T-helper 1 cell treated with Interleukin-12 subunit alpha and Interleukin-12 subunit beta and Interleukin-4 antibody, amounts not matched to agents 30 ng/mL and 1 ng/mL, for 36 hours (primary cell): Measurements from ENCODE around the gene CLNK. TPM values are rescaled to one million over a fixed set of nuclear protein-coding genes. Genes with fewer than 3 reads are reported as not detected.
"Not testable (repeated sequence)": the region's sequence is repeated elsewhere in the genome, so short reads cannot be mapped to it uniquely, and the experiment has no call there.

ENCODE experiments used
- intact Hi-C: fragments of 100-400 bp; cut with micrococcal nuclease; formaldehyde crosslinking; loops from one replicate; pipeline ENCODE4 v1.15.1; 2024
- total RNA-seq: library from RNA; stranded (reverse); gene quantifications from 2 replicates; pipeline ENCODE4 v1.2.3, GENCODE V29; 2022

CLNK gene
- total RNA-seq, 1 donor from 2014 or later, result not detected

DNA sequence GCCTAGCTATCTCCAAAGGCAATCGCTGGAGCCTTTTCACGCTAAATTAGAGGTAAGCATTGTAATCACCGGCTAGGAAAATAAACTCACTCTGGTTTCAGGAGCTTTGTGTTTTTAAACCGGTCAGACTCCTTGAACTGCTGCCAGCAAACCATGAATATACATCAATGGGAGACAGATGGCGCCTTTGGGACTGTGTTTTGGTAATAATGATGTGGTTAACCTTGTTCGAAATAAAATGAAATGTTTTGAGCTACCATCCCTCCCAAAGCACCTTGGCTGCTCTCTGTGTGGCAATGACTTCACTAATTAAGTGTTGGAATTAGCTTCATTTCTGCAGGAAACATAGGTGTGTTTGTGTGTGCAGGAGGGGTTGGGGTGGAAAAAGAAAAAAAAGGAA is 65.3 kb downstream of the CLNK start:
- intact Hi-C loops, result no loop called here

DNA sequence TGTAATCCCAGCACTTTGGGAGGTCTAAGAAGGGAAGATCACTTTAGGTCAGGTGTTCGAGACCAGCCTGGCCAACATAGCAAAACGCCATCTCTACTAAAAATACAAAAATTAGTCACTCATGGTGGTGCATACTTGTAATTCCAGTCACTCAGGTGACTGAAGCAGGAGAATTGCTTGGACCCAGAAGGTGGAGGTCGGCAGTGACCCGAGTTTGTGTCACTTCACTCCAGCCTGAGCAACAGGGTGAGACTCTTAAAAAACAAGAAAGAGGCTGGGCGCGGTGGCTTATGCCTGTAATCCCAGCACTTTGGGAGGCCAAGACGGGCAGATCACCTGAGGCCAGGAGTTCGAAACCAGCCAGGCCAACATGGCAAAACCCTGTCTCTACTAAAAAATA is 69.6 kb downstream of the CLNK start:
- intact Hi-C loops, result not testable (repeated sequence)

DNA sequence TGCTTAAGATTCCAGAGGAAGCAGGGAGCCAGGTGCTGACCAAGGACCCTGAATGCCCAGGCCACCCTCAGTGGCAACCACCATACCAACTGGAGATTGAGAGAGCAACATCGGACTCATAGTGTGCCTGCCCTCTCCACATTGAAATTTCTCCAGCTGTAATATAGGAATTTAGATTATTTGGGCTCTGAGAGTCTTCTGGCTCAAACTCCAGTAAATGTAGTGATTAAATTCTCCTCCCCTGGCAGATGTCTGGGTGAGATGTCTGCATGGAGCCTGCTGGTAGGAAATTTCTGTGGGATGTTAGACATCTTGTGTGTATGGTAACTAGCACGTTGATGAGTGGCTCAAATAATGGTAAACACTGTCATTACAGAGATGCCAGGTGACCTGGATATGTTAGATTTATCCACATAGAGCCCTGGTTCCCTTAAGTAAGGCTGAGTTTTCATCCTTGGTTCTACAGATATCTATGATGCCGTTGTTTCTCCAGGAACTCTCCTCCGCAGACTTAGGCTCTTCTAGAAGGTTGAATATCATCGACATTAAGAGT is 70.6 kb downstream of the CLNK start:
- intact Hi-C loops, result no loop called here

DNA sequence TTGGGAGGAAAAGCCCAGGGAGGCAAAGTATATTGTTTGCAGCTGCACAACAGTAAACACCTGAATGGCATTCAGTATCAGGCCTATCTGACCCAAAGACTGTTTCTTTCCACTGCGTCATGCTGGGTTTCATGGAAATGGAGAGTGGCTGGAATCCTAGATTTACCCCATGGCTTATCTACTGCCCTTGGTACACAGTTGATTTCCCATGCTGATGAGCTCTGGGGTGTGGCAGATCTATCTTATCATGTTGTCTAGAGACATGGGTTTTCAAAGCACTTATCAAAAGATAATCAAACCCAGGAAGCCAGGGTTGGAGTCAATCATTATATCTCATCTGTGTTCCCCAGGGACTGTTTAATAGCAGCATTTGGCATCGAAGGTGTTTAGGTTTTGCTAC is 72.1 kb downstream of the CLNK start:
- intact Hi-C loops, result no loop called here

DNA sequence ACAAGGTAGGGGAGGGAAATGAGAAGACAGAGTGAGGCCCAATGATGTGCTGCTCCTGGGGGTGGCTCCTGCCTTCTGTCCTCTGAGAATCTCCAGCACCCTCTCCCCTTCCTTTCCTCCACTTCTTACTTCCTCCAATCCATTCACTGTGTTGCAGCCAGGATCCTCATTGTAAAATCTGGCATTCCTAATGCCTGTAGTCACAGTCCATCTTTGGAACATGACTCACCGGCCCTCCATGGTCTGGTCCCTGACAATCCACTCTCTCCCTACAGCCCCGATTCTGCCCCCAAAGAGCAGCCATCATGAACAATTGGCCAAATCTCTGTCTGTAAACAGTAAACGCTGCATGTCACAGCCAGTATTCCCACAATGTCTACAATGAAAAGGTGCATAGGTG is 72.9 kb downstream of the CLNK start:
- intact Hi-C loops, result no loop called here

DNA sequence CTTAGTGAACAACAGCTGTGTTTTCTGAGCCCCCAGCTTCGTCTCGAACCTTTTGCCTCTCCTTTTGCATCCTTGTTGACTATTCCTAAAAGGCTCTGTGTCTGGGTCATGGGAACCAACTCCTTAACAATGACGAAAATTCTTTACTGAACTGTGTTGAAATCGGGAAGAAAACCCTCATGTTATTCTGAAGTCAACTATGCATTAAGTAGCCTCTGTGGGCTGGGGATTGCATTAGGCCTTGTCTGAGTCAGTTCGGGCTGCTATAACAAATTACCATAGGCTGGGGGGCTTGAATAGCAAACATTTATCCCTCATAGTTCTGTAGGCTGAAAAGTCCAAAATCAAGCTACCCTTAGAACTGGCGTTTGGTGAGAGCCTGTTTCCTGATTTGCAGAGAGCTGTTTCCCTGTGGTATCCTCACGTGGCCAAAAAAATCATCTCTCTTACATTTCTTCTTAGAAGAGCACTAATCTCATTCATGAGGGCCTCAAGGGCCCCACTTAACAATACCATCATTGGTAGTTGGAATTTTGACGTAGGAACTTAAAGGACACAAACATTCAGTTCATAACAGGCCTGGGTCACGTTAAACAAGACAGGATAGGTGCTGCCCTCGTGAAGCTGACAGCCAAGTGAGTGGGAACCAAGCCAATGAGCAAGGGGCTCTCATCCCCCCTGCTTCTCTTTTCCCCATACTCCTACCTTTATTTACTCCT is 75.9 kb downstream of the CLNK start:
- intact Hi-C loops, result no loop called here

DNA sequence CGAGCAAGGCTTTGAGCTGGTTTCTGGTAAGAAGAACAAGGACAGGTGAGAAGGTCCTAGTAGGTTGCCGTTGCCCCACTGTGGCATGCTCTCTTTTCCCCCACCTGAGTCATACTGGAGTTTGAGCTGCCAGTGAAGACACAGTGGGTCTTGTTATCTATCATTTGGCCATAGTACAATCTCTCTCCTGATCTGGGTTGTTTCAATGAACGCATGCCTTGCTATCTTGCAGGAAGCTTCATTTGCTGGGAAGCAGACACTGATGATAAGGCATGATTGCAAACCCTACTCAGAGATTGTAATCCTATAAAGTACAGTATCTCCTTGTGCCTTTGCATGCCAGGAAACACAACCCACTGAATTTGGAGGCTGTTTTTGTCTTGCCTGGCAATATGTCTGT is 77.4 kb downstream of the CLNK start:
- intact Hi-C loops, result no loop called here

DNA sequence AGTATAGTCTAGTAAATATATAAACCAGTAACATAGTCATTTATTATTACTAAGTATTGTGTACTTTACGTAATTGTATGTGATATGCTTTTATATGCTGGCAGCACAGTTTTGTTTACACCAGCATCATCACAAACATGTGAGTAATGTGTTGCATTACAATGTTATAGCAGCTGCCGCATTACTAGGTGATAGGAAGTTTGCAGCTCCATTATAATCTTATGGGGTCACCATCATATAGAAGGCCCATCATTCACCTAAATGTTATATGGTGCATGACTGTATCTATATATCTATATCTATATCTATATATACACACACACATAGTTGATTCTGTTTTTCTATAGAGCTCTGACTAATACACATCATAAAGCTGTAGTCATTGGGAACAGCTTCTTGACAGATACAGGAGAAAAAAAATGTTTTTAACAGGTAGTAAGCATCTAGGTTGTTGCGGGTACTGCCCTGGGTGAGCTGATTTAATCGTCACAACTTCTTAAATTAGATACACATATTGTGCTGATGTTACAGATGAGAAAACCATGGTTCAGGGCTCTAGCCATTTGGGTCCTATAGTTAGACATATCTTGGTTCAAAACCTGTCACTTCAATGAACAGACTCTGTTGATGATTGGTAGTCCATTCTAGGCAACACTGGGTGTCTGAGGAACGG is 77.9 kb downstream of the CLNK start:
- intact Hi-C loops, result no loop called here

DNA sequence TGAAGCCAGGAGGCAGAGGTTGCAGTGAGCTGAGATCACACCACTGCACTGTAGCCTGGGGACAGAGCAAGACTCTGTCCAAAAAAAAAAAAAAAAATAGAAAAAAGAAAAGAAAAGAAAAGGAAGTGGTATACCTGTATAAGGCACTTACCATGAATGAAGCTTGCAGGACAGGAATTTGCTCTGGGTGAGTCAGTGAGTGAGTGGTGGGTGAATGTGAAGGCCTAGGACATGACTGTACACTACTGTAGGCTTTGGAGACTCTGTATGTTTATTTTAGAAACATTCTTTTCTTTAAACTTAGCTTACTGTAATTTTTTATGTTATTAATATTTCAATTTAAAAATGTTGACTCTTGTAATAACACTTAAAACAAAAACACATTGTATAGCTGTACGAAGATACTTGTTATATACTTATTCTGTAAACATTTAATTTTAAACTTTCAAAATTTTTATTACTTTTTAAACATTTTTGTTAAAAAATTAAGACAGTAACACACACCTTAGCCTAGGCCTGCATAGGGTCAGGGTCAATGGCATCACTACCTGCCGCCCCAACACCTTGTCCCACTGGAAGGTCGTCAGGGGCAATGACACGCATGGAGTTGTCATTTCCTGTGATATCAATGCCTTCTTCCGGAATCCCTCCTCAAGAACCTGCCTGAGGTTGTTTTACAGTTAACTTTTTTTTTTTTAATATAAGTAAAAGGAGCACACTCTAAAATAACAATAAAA is 78.7 kb downstream of the CLNK start:
- intact Hi-C loops, result no loop called here

DNA sequence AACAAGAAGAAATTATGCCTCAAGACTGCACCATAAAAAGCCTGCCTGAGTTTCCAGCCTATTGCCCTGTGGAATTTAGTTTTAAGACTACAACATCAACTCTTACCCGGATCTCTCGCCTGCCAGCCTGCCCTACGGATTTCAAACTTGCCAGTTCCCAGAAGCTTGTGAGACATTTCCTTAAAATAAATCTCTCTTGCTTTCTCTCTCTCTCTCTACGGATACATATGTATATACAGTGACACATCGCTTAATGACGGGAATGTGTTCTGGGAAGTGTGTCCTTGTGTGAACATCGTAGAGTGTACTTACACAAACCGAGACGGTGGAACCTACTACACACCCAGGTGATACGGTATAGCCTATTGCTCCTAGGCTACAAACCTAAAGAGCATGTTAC is 79.5 kb downstream of the CLNK start:
- intact Hi-C loops, result no loop called here

DNA sequence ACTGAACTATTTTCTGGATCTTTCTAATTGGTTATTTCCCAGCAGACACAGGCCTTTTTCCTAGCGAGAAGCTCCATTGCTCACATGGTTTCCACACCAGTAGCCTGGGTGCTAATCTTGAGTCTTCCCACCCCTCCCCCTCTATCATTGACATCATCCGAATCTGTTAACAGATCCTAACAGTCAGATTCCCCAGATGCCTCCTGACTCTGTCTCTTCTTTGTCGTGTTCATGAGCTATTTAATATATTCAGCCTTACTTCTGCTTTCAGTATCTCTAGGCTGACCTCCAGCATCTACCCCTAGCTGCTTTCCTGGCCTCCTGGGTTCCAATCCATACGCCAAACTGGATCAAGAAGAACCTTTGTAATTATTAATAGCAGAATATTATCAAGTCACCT is 85.0 kb downstream of the CLNK start:
- intact Hi-C loops, result no loop called here

DNA sequence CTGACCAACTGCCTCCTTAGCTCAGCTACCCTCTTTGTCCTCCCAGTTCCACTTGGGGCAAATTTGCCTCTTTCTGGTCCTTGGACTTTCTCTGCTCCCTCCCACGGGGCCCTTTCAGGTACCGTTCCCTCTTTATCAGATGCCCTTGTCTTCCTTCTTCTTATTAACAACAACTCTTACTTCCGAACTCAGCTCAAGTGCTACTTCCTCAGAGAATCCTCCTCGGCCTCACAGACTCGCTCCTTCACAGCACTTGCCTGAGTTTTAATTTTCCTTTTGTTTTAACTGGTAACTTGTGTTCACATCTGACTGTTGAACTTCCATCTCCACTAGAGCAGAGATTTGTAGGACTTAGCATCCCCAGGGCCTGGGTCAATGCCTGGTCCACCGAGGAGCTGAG is 85.7 kb downstream of the CLNK start:
- intact Hi-C loops, result no loop called here

DNA sequence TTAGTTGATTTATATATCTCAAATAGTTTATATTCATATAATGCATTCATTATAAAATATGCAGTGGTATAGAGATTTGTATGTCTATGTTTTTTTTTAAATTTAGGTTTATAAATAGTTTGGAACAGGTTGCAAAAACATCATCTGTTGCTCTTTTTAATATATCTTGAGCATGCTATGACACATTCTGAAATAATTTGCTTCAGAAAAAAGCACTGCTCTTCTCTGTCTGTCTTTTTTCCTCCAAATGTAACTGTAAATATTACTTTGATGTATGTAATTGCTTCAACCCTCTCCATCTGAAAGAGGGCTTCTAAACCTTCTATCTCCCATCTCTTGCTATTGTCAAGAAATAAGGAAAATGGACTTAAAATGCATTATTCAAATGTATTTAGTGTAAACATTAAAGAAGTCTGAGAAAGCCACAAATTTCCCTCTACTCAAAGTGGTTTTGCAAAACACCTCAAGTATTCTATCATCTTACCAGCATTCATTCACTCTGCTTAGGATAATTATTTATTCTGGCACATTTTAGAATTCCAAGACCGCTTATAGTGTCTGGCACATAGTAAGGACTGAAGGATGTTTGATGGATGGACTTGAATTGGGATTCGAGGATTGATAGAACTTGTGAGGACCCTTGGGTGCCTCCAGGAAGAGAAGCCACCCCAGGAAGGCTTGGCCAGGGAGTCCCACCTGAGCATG is 87.8 kb downstream of the CLNK start:
- intact Hi-C loops, result no loop called here

DNA sequence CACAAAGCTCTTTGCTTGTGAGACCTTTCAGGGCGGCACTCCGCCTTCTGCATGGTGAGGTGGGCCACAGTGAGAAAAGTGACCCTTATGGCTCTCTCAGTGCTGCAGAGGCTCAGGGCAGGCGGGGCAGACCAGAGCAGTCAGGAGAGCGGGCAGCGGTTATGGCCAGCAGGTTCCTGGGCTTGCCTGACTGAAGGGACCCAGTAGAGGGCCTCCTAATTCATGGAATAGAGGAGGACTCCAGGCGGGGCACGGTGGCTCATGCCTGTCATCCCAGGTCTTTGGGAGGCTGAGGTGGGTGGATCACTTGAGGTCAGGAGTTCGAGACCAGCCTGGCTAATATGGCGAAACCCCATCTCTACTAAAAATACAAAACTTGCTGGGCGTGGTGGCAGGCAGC is 91.4 kb downstream of the CLNK start:
- intact Hi-C loops, result no loop called here

DNA sequence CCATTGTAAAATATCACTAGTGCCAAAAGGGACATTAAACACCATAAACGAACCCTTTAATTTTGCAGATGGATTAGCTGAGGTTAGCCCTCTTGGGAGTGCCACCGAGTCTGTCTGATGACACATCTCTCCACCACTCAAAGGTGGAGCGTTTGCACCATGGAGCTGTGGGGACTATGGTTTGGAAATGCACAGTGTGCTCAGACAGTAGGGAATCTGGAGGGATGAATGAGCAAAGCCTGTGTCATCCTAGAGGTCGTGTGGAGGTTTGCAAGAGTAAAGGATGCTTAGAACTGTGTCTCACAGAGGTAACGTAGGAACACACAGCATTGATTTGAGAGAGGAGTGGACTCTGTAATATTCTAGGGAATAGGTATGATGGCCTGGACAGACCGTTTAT is 93.7 kb downstream of the CLNK start:
- intact Hi-C loops, result no loop called here

DNA sequence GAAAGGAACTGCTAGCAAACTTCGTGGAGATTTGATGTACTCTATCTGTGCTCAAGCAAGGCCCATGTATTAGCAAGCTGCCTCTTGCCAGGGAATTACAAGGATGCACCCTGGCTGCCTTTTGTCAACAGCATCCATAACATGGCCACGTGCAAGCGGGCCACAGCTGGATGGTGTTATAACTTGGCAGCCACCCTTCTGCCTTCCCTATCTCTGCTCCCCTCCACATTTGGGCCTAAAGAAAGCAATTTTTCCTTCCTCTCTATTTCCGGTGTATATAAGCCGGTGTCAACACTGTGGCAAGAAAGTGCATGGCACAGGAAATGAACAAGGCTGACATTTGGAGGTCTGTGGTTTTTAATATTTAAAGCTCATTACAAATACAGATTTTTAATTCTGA is 94.8 kb downstream of the CLNK start:
- intact Hi-C loops, result no loop called here

DNA sequence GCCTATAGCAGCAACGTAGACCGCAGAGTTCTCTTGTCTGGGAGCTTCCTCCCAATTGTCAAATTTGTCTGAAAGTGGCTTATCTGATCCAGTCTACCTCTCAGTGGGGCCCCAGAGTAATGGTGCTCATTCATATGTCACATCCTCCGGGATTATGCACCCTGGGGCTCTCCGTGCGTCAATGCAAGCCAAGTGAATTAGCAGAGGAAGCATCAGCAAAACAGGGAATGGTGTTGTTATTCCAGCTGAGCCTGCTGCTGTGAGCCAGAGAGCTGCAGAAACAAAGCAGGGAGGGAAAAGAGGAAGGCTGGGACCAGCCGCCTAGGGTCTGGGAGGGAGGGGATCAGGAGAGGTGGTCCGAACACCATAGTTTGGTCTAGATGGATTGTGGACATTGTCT is 95.2 kb downstream of the CLNK start:
- intact Hi-C loops, result no loop called here

DNA sequence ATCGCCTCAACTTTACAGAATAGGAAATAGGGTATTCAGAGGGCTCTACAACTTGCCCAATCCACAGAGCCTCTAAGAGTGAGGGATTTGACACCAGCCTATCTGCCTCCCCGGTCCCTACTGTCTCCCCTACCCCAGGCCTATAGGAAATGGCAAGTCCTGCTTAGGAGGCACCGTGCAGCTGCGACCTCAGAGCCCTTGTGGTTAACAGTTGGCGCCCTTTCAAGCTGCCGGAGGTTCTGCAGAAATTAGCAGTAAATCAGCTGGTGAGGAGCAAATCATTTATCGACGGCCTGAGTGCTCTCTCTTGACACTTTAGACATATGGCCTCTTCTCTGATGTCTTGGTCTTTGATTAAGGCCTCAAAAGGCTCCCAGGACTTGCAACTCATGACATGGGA is 96.9 kb downstream of the CLNK start:
- intact Hi-C loops, result no loop called here

DNA sequence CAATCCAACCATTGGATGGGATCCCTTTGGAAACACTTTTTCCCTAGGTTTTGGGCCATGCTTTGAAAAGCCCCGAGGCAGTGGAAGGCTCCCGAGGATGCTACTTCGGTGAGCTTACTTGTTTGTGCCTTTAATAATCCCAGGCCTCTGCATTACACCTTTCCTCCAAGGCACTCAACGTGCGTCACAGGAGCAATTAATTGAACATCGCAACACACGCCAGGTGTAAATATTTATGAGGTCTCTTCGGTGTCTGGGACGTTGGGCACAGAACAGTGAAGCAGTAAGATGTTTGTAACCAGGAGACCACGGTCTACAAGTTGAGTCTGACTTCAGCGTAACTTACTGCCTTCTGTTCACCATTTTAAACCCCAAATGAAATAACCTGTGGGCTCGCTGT is 97.3 kb downstream of the CLNK start:
- intact Hi-C loops, result no loop called here

DNA sequence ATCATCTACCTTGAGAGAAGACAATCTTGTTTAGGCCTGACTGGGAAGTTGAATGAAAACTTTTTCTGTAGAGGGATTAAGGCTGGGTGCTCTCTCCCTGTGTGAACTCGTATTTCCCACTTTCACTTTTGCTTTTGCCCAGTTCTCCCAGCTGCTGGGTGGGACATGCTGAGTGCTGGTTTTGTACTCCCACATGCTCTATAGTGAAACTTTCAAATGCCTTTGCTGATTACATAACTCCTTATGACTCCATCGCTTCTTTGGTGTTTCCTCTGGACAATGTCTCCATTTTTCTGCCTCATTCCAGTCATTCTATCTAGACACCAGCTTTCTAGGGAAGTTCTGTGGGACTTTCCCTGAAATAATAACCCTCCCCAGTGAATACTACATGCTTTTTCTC is 100.5 kb downstream of the CLNK start:
- intact Hi-C loops, result loop anchor here (5.0 kb wide), 2 partner anchors 368 to 1183 kb away; no protein-coding TSS in a partner anchor

DNA sequence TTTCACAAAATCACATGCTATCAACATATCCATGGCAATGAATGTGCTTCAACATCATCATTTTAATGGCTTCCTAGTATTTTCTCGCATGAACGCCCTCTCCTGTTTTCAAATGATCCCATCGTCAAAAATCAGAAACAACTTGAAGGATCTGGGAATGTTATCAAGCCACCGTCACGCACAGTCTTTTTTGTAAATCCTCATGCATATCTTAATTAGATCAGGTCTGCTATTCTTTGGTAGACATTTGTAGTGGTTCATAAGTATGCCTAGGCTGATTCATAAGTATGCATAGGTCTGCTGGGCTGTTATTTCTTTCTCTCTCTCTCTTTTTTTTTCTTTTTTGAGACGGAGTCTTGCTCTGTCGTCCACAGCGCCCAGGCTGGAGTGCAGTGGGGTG is 101.6 kb downstream of the CLNK start:
- intact Hi-C loops, result loop anchor here (1.0 to 5.0 kb wide), 7 partner anchors 133 to 1184 kb away; no protein-coding TSS in a partner anchor
